Stimulated activated CD4-positive, alpha-beta T cell treated with anti-CD3 and anti-CD28 coated beads, Interleukin-4, amount 100 ng/mL, for 24 hours (primary cell): Measurements from ENCODE around the gene CYB561A3.

Experiments used
- DNase-seq: peaks from one replicate; pipeline ENCODE4 v3.0.0-alpha.2; 2020

CYB561A3 gene

GRCh38 chr11:61315260-61315659 is 46.4 kb downstream of the CYB561A3 start:
- DNase-seq: no peak

DNA sequence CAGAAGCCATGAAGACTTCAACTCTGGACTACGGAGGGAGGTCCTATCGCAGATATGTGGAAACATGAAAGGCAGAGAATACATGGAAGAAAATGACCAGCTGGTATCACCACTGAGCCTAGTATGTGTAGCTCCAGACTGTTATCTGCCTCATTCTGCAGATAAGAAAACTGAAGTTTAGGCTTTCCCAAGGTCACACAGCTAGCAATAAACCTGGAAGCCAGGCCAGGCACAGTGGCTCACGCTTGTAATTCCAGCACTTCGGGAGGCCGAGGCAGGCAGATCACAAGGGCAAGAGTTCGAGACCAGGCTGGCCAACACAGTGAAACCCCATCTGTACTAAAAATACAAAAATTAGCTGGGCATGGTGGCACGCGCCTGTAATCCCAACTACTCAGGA is 50.9 kb downstream of the CYB561A3 start:
- DNase-seq: no peak

DNA sequence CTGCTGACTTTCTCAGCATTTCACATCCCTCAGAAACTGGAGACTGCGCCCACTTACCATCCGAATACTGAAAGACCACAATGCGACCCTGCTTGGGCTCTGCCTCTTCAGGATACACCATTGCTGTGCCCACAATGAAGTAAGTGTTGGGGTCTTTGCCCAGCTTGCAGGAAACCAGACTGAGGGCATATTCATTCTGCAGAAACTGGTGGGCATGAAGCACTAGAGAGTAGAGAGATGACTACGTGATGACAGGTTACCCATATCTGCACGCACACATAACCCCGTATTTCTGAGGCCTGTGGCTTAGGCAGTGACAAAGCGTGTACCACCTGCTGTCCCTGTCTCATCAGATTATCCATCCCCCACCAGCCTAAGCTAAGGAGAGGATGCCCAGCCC is 51.9 kb downstream of the CYB561A3 start:
- DNase-seq: no peak

DNA sequence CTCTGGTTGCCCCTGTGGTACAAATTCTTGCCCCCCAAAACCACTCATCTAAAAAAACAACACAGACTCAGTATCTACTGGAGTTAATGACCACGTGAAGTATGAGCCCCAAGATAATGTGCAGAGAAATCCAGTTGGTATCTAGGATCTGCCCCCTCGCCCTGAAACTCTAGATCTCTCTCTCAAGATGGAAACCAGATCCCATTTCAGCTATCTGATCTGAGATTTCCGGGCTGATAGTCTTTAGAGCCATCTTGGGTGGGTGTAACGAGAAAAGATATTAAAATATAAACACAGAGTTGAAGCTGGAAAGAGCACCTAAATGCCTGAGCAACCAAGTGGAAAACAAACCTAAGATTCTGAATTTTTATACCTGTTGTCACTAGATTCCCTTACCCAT is 52.5 kb downstream of the CYB561A3 start:
- no peak for DNase-seq

DNA sequence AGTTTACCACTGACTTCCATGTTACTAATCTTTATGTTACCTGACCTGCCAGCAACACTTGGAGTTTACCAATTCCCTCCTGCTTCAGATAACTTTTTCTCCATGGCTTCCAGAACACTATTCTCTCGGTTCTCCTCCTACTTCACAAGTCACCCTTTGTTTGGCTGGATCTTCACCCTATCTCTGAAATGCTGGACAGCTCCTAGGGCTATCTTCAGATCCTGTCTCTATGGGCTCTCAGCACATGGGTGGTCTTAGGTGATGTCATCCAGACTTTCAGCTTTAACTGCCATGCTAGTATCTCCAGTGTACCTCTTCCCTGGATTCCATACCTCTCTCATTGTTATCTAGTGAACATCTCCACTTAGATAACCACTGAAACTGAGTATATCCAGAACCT is 54.3 kb downstream of the CYB561A3 start:
- DNase-seq: no peak

GRCh38 chr11:61306221-61306620 is 55.5 kb downstream of the CYB561A3 start:
- DNase-seq: no peak

DNA sequence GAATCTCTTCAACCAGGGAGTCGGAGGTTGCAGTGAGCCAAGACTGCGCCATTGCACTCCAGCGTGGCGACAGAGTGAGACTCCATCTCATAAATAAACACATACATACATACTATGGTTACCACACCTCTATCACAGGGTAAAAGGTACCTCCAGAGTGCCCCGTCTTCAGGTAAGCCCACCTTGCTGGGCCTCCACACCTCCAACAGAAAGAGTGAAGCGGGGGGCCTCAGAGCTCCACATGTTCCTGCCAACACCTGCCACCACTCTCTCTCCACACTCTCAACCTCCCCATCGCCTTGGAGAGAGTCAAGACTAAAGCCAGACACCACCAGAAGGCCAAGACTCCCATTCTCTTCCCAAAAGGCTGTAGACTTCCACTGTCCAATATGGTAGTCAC is 56.3 kb downstream of the CYB561A3 start:
- DNase-seq: no peak

GRCh38 chr11:61303725-61304124 is 58.0 kb downstream of the CYB561A3 start:
- no peak for DNase-seq

DNA sequence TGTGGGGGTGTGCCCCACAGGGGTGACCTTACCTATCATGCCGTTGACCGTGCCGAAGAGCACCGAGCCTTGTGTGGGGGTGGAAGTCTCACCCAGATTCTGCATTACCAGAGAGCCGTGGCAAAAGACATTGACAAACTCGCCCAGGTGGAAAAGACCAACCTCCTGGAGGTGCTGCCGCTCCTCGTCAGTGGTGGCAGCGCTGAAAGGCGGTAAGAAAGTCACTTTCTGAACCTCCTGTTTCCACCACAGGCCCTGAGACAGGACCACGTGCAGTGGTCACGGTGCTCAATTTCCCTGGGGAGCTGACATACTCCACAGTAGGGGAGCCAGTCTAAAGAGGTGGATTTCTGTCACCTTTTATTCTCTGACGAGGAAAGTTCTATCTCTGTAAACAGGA is 59.1 kb downstream of the CYB561A3 start:
- DNase-seq: no peak
